Measurements from ENCODE around the gene PPP4R2. TPM values are rescaled to one million over a fixed set of nuclear protein-coding genes. Genes with fewer than 3 reads are reported as not detected.
A peak's percentile ranks its signal among the peaks of the same experiment; 100 is the strongest.

PPP4R2 gene
- total and polyA plus RNA-seq, 9 of the 15 experiments (the other 6 are each of a cell fraction or from before 2014, with no cell fraction given) = 11.0 to 49.6 (median 31.6) TPM

DNA sequence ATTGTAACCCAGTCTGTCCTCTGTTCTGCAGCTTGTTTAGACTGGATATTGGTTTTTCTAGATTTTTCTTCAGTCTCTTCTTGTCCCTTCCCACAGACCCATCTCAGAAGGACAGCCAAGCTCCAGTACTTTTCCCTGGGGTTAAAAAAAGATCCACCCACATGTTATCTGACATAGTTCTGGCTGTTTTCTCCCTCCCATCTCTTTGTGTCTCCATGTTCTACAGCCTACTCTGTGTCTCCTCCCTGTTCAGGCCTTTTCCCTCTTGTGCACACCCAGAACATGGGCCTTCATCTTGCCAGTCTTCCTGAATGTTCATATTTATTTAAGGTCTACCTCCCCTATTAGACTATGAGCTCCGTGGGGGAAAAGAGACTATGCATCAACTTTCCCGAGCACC lies 5.1 kb upstream of the PPP4R2 start:
- Histone ChIP-seq H3K9me1 (ENCODE audit: control insufficient read depth, insufficient read depth, low read length) (no peaks in the 10 kb centered on the region), H2AFZ (ENCODE audit: low read depth, low read length) (peak overlapping the region; percentile 91), H3K4me2 (ENCODE audit: insufficient read depth, low read length) (peak overlapping the region; percentile 29), H3K9ac (ENCODE audit: insufficient read depth in 1 of 2, low read depth in 2 of 2, low read length in 2 of 2) (no peak overlapping the region), H3K4me1 (replicated peaks in 1 of 2; ENCODE audit: control insufficient read depth in 2 of 2, insufficient read depth in 2 of 2, low read length in 2 of 2) (peaks cover 8 to 17% of the 10 kb centered on the region in 2 experiments; a peak in 4 of 5 replicates), H3K9me3 (replicated peaks; ENCODE audit: control insufficient read depth, insufficient read depth, low read depth, low read length) (no peaks in the 10 kb centered on the region), H3K36me3 (ENCODE audit: control insufficient read depth, insufficient read depth, low read length) (no peaks in the 10 kb centered on the region), H3K79me2 (ENCODE audit: control insufficient read depth, insufficient read depth, low read length) (no peaks in the 10 kb centered on the region), H3K27me3 (ENCODE audit: control insufficient read depth in 2 of 2, insufficient read depth in 2 of 2, low read length in 2 of 2) (no peaks in the 10 kb centered on the region), H3K4me3 (no peak overlapping the region), H4K20me1 (replicated peaks; ENCODE audit: control insufficient read depth, insufficient read depth, low read length) (no peaks in the 10 kb centered on the region), H3K27ac (ENCODE audit: extremely low read depth, low read depth, low read length) (peak overlapping the region; percentile 23; the same call in 1 of the 3 replicates)
- intact Hi-C loops (cut with micrococcal nuclease) = no loop called here
- in situ Hi-C loops (cut with MboI) = no loop called here
- BruUV-seq (replicated peaks) = no TSS peak
- ATAC-seq = peak; percentile 50
- no peak for TF ChIP-seq CEBPG (CRISPR knock-in tag; IDR thresholded peaks at IDR 0.05)
- no peak for TF ChIP-seq CEBPG (tag; conservative IDR thresholded peaks at IDR 0.05 in 1 of 2, IDR thresholded peaks at IDR 0.05 in 1 of 2)
- TF ChIP-seq HNRNPK (IDR thresholded peaks at IDR 0.05; ENCODE audit: low read depth, low read length, poor library complexity, severe bottlenecking) = no peak
- TF ChIP-seq ZNF431 (CRISPR knock-in tag; IDR thresholded peaks at IDR 0.05) = no peak
- no peak for TF ChIP-seq NCOA2 (IDR thresholded peaks at IDR 0.05; ENCODE audit: partially characterized antibody in 2 of 2)
- no peak for TF ChIP-seq SMC3 (conservative IDR thresholded peaks at IDR 0.05; ENCODE audit: insufficient read depth, low read depth, low read length)
- no peak for TF ChIP-seq LARP7 (IDR thresholded peaks at IDR 0.05)
- no peak for TF ChIP-seq PHTF2 (CRISPR knock-in tag; IDR thresholded peaks at IDR 0.05)
- TF ChIP-seq, protein P1, sequence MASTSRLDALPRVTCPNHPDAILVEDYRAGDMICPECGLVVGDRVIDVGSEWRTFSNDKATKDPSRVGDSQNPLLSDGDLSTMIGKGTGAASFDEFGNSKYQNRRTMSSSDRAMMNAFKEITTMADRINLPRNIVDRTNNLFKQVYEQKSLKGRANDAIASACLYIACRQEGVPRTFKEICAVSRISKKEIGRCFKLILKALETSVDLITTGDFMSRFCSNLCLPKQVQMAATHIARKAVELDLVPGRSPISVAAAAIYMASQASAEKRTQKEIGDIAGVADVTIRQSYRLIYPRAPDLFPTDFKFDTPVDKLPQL (IDR thresholded peaks at IDR 0.05; ENCODE audit: extremely low read depth, insufficient read length) = no peak
- no peak for TF ChIP-seq SIX5 (IDR thresholded peaks at IDR 0.05; ENCODE audit: borderline replicate concordance in 1 of 2, insufficient read depth in 1 of 2, low read depth in 1 of 2, low read length in 2 of 2)
- ChIA-PET CTCF (ENCODE audit: low intra/inter-chr PET ratio) (no interaction called here), POLR2A (interaction anchor here (0.6 to 1.1 kb wide), 2 partner anchors 16 to 1341 kb away, joined by 3 read pairs; no protein-coding TSS in a partner anchor)
- peak in 2 of 4 experiments; percentile 17 to 34 for DNase-seq (ENCODE audit: extremely low read depth in 1 of 4, low spot score in 3 of 4)
- 39% methylated on average over 2 of the region's 2 CpGs for WGBS (ENCODE audit: insufficient coverage, low coverage, missing lambda C conversion rate)
- FAIRE-seq = no peak
